Endothelial cell of umbilical vein (primary cell): ENCODE measurements around the gene PIANP. TPM values are rescaled to one million over a fixed set of nuclear protein-coding genes. Genes with fewer than 3 reads are reported as not detected.

ENCODE experiments used
- BruUV-seq: library from RNA; stranded (reverse); fragments of 400-500 nt; replicated peaks from 2 replicates; lab custom pipeline; 2021; lab: Mats Ljungman, UMichigan
- CTCF ChIA-PET: fragments of 300-600, 350-600 bp; sonication (Branson Sonifier 250); formaldehyde crosslinking; loops from one replicate; lab custom pipeline; 2021; ENCODE audit warnings: antibody characterized with exemption, inconsistent platforms; lab: Charles Lee
- POLR2A ChIA-PET: fragments of 300-600, 350-600 bp; sonication (Branson Sonifier 250); formaldehyde crosslinking; loops from one replicate; lab custom pipeline; 2021; ENCODE audit warnings: antibody characterized with exemption, inconsistent platforms; lab: Charles Lee
- DNase-seq: peaks from one replicate; pipeline ENCODE4 v3.0.0-alpha.2; 2011; ENCODE audit warnings: low read depth, low spot score
- FAIRE-seq: peaks from 2 replicates; lab custom pipeline; 2011; peaks lifted over from hg19 to GRCh38; lab: Jason Lieb, UNC
- H2AFZ ChIP-seq: 2 replicates; pipeline ENCODE4 v1.6.0; 2012; ENCODE audit warnings: low read depth, low read length, control low read depth, inconsistent platforms
- H3K27ac ChIP-seq: 2 replicates; pipeline ENCODE4 v1.5.1; 2011; ENCODE audit warnings: low read depth, mild to moderate bottlenecking, control low read depth, low read length, moderate library complexity; ENCODE audit not compliant: insufficient read depth
- H3K27me3 ChIP-seq, 2 experiments: 2 replicates each; pipeline versions ENCODE4 v1.6.0 to v1.6.1; 2011; ENCODE audit warnings: low read length in 2 of 2, mixed read lengths in 1 of 2; ENCODE audit not compliant: control insufficient read depth in 2 of 2, insufficient read depth in 2 of 2
- H3K36me3 ChIP-seq, 2 experiments: 2 replicates in 1 of 2; 3 replicates in 1 of 2; pipeline ENCODE4 v1.5.1; 2011; ENCODE audit warnings: low read length in 2 of 2, mild to moderate bottlenecking in 1 of 2, moderate library complexity in 1 of 2; ENCODE audit not compliant: control insufficient read depth in 2 of 2, insufficient read depth in 2 of 2; ENCODE audit errors: extremely low read depth in 1 of 2
- H3K4me1 ChIP-seq: 3 replicates; pipeline ENCODE4 v1.5.1; 2011; ENCODE audit warnings: mild to moderate bottlenecking, low read length; ENCODE audit not compliant: control insufficient read depth, insufficient read depth; ENCODE audit errors: extremely low read depth
- H3K4me2 ChIP-seq: 2 replicates; pipeline ENCODE4 v1.6.1; 2011; ENCODE audit warnings: low read length, control low read depth, mixed read lengths; ENCODE audit not compliant: insufficient read depth
- H3K4me3 ChIP-seq, 3 experiments: fragments of 200-600 bp in 1 of 3; sonication (generic), shearing (Covaris generic) in 1 of 3; replicated peaks in 1 of 3; 2 replicates each; pipeline ENCODE4 v1.5.1; 2011 to 2016; ENCODE audit warnings: control low read depth in 3 of 3, low read length in 3 of 3, mild to moderate bottlenecking in 2 of 3, inconsistent platforms in 1 of 3, low read depth in 1 of 3, moderate library complexity in 1 of 3; ENCODE audit not compliant: insufficient read depth in 1 of 3
- H3K79me2 ChIP-seq: 2 replicates; pipeline ENCODE4 v1.6.0; 2012; ENCODE audit warnings: low read length, inconsistent platforms; ENCODE audit not compliant: control insufficient read depth, insufficient read depth
- H3K9ac ChIP-seq: replicated peaks from 2 replicates; pipeline ENCODE3; 2011; ENCODE audit warnings: low read length, control low read depth; ENCODE audit not compliant: insufficient read depth; ENCODE audit errors: extremely low read depth
- H3K9me1 ChIP-seq: replicated peaks from 3 replicates; pipeline ENCODE4 v1.6.0; 2011; ENCODE audit warnings: mild to moderate bottlenecking, low read length; ENCODE audit not compliant: control insufficient read depth, insufficient read depth; ENCODE audit errors: extremely low read depth
- H3K9me3 ChIP-seq: replicated peaks from 2 replicates; pipeline ENCODE4 v1.5.1; 2012; ENCODE audit warnings: low read length, inconsistent platforms; ENCODE audit not compliant: control insufficient read depth, insufficient read depth
- H4K20me1 ChIP-seq: replicated peaks from 2 replicates; pipeline ENCODE3; 2011; ENCODE audit warnings: mild to moderate bottlenecking, low read length; ENCODE audit not compliant: control insufficient read depth, insufficient read depth; ENCODE audit errors: extremely low read depth
- CTCF ChIP-seq, 2 donors: IDR thresholded peaks; 1 replicate in 1 of 2; 2 replicates in 1 of 2; pipeline ENCODE4 v1.5.1; 2011; ENCODE audit warnings: low read length in 2 of 2, mild to moderate bottlenecking in 2 of 2, moderate library complexity in 2 of 2, control low read depth in 1 of 2, inconsistent platforms in 1 of 2, low read depth in 1 of 2; ENCODE audit not compliant: insufficient read depth in 1 of 2; ENCODE audit errors: extremely low read depth in 1 of 2
- EZH2 ChIP-seq: IDR thresholded peaks from 2 replicates; pipeline ENCODE4 v1.6.1; 2012; ENCODE audit warnings: borderline replicate concordance, low read depth, mild to moderate bottlenecking, moderate library complexity, low read length, inconsistent platforms; ENCODE audit not compliant: severe bottlenecking
- FOS ChIP-seq: IDR thresholded peaks from 2 replicates; pipeline ENCODE4 v1.6.1; 2011; ENCODE audit warnings: mild to moderate bottlenecking, low read length, moderate library complexity, borderline replicate concordance; ENCODE audit not compliant: insufficient read depth
- GATA2 ChIP-seq: IDR thresholded peaks from 2 replicates; pipeline ENCODE4 v1.7.0; 2011; ENCODE audit warnings: low read depth, mild to moderate bottlenecking, moderate library complexity, mixed read lengths, low read length; ENCODE audit not compliant: insufficient read length, insufficient read depth
- JUN ChIP-seq: IDR thresholded peaks from 2 replicates; pipeline ENCODE4 v1.6.1; 2011; ENCODE audit warnings: borderline replicate concordance, low read depth; ENCODE audit not compliant: insufficient read length, insufficient read depth
- MAX ChIP-seq: IDR thresholded peaks from 2 replicates; pipeline ENCODE4 v1.6.1; 2011; ENCODE audit not compliant: insufficient read depth, insufficient read length
- MYC ChIP-seq: IDR thresholded peaks from one replicate; pipeline ENCODE4 v1.6.1; 2011; ENCODE audit warnings: mild to moderate bottlenecking, low read depth, low read length
- POLR2A ChIP-seq: IDR thresholded peaks from 2 replicates; pipeline ENCODE4 v1.6.1; 2012; ENCODE audit warnings: low read depth, mild to moderate bottlenecking, control low read depth, low read length
- POLR2AphosphoS5 ChIP-seq: IDR thresholded peaks from 2 replicates; pipeline ENCODE4 v1.6.1; 2012; ENCODE audit warnings: low read depth, mild to moderate bottlenecking, control low read depth, low read length, moderate library complexity; ENCODE audit not compliant: insufficient read depth
- dilution Hi-C: fragments of 300-500 bp; cut with MboI; formaldehyde crosslinking; loops from one replicate; pipeline ENCODE4 v1.15.0; 2019; ENCODE audit warnings: low sequenced_read_pairs; ENCODE audit not compliant: extremely low pct_ligation_motif_present
- intact Hi-C: fragments of 100-400 bp; cut with micrococcal nuclease; formaldehyde crosslinking; loops from one replicate; pipeline ENCODE4 v1.10.0; 2022
- polyA plus RNA-seq, 4 experiments: library from polyadenylated mRNA; depleted of rRNA in 3 of 4; stranded (reverse) in 3 of 4; unstranded in 1 of 4; fragments of >200 nt; gene quantifications; 2 replicates each; pipeline versions ENCODE4 v1.2.1 to v1.2.3, GENCODE V29; 2011 to 2012; ENCODE audit warnings: missing spikeins in 1 of 4
- total RNA-seq: library from RNA; stranded (reverse); gene quantifications from 2 replicates; pipeline ENCODE4 v1.2.3, GENCODE V29; 2021

PIANP gene
- total and polyA plus RNA-seq, 2 donors (not counting 3 experiments of a cell fraction or from before 2014, with no cell fraction given): 0.10 to 0.55 TPM

- dilution Hi-C loops (no loop called here), intact Hi-C loops (loop anchor here (5.0 kb wide), 1 partner anchor 145 kb away; no protein-coding TSS in a partner anchor)
- Histone ChIP-seq H3K4me1 (peaks cover 4% of the 10 kb centered on the region), H3K4me3 (no peak overlapping the region), H3K27ac (no peak overlapping the region), H3K4me2 (no peak overlapping the region), H3K9me1 (no peaks in the 10 kb centered on the region), H3K27me3 (peaks cover 26 to 37% of the 10 kb centered on the region in 2 experiments), H3K79me2 (no peaks in the 10 kb centered on the region), H2AFZ (no peak overlapping the region), H3K9ac (no peak overlapping the region), H3K36me3 (no peaks in the 10 kb centered on the region), H3K9me3 (no peaks in the 10 kb centered on the region), H4K20me1 (no peaks in the 10 kb centered on the region)
- no peak for FAIRE-seq
- no TSS peak for BruUV-seq
- ChIA-PET CTCF (interaction anchor here (0.8 to 4.8 kb wide), 6 partner anchors 10 to 145 kb away, joined by 3 to 63 read pairs (median 4); no protein-coding TSS in a partner anchor), POLR2A (no interaction called here)
- DNase-seq: no peak
- TF ChIP-seq JUN (no peak), CTCF (IDR thresholded peaks at IDR 0.05; ENCODE audit: extremely low read depth in 1 of 2, insufficient read depth in 1 of 2, low read depth in 1 of 2, low read length in 2 of 2) (no peak), GATA2 (no peak), FOS (no peak), POLR2AphosphoS5 (no peak), MYC (no peak), POLR2A (no peak), EZH2 (no peak), MAX (no peak)
These were observed 3.7 kb downstream of the PIANP start for GRCh38 chr12:6696690-6697583.
